Activated naive CD4-positive, alpha-beta T cell treated with anti-CD3 and anti-CD28 coated beads, Interleukin-2, amount 10 ng/mL, durations not matched to agents 7 days and 5 days (primary cell): ENCODE results near the gene SNX14.
"Not testable (repeated sequence)": the region's sequence is repeated elsewhere in the genome, so short reads cannot be mapped to it uniquely, and the experiment has no call there.

Source experiments
- CTCF ChIA-PET: fragments of 350-600 bp; sonication (Branson Sonifier 250); formaldehyde crosslinking; loops from one replicate; lab custom pipeline; 2021; ENCODE audit warnings: antibody characterized with exemption; lab: Charles Lee
- DNase-seq: peaks from one replicate; pipeline ENCODE4 v3.0.0-alpha.2; 2020
- H3K27ac Mint-ChIP-seq: one replicate; pipeline ENCODE4 v1.8.0; 2021; ENCODE audit warnings: mild to moderate bottlenecking, moderate library complexity, mixed read lengths
- H3K27me3 Mint-ChIP-seq: one replicate; pipeline ENCODE4 v1.8.0; 2021; ENCODE audit warnings: mild to moderate bottlenecking, mixed read lengths
- H3K36me3 Mint-ChIP-seq: one replicate; pipeline ENCODE4 v1.8.0; 2021; ENCODE audit warnings: mixed read lengths
- H3K4me1 Mint-ChIP-seq: one replicate; pipeline ENCODE4 v1.8.0; 2021; ENCODE audit warnings: mixed read lengths
- H3K4me3 Mint-ChIP-seq: one replicate; pipeline ENCODE4 v1.8.0; 2021; ENCODE audit warnings: mild to moderate bottlenecking, moderate library complexity, mixed read lengths
- H3K9me3 Mint-ChIP-seq: one replicate; pipeline ENCODE4 v1.8.0; 2021; ENCODE audit warnings: mixed read lengths

The SNX14 gene

GRCh38 chr6:85610182-85610895 is 16.7 kb upstream of the SNX14 start:
- DNase-seq, result no peak
- Mint-ChIP-seq H3K36me3 (peaks cover 46% of the 10 kb centered on the region), H3K27me3 (no peaks in the 10 kb centered on the region), H3K27ac (no peak overlapping the region), H3K4me1 (peaks cover 6% of the 10 kb centered on the region), H3K9me3 (no peaks in the 10 kb centered on the region), H3K4me3 (no peak overlapping the region)
- CTCF ChIA-PET, result interaction anchor here (1.1 kb wide), 1 partner anchor 15 kb away, joined by 3 read pairs; no protein-coding TSS in a partner anchor

- Mint-ChIP-seq H3K36me3 (peaks cover 11% of the 10 kb centered on the region), H3K4me1 (no peaks in the 10 kb centered on the region), H3K4me3 (no peak overlapping the region), H3K27ac (no peak overlapping the region), H3K9me3 (no peaks in the 10 kb centered on the region), H3K27me3 (no peaks in the 10 kb centered on the region)
- CTCF ChIA-PET, result interaction anchor here (1.1 kb wide), 1 partner anchor 9 kb away, joined by 3 read pairs; no protein-coding TSS in a partner anchor
- no peak for DNase-seq
Observed at GRCh38 chr6:85602100-85602499, 8.4 kb upstream of the SNX14 start.

GRCh38 chr6:85600713-85601313 is 7.2 kb upstream of the SNX14 start:
- Mint-ChIP-seq H3K9me3 (no peaks in the 10 kb centered on the region), H3K4me3 (no peak overlapping the region), H3K4me1 (no peaks in the 10 kb centered on the region), H3K27ac (no peak overlapping the region), H3K27me3 (no peaks in the 10 kb centered on the region), H3K36me3 (peaks cover 10% of the 10 kb centered on the region)
- DNase-seq, result no peak
- CTCF ChIA-PET, result interaction anchor here (1.1 kb wide), 1 partner anchor 11 kb away, joined by 3 read pairs; no protein-coding TSS in a partner anchor

- peak overlapping the region; percentile 94 for H3K4me3 Mint-ChIP-seq
- DNase-seq, result no peak
- CTCF ChIA-PET, result interaction anchor here (1.8 kb wide), 1 partner anchor 84 kb away, joined by 4 read pairs; no protein-coding TSS in a partner anchor
- peaks cover 19% of the 10 kb centered on the region for H3K36me3 Mint-ChIP-seq
- peaks cover 13% of the 10 kb centered on the region for H3K27me3 Mint-ChIP-seq
- H3K9me3 Mint-ChIP-seq, result no peaks in the 10 kb centered on the region
- H3K27ac Mint-ChIP-seq, result peak overlapping the region; percentile 90
- peaks cover 30% of the 10 kb centered on the region for H3K4me1 Mint-ChIP-seq
Observed at GRCh38 chr6:85594197-85594930, 706 bp upstream of the SNX14 start.

- no peak for DNase-seq
- Mint-ChIP-seq H3K27ac (peak overlapping the region; percentile 64), H3K4me1 (peaks cover 30% of the 10 kb centered on the region), H3K36me3 (peaks cover 22% of the 10 kb centered on the region), H3K9me3 (no peaks in the 10 kb centered on the region), H3K27me3 (peaks cover 13% of the 10 kb centered on the region), H3K4me3 (peak overlapping the region; percentile 94)
- CTCF ChIA-PET, result interaction anchor here (0.8 to 1.2 kb wide), 3 partner anchors 23 to 135 kb away, joined by 3 read pairs; no protein-coding TSS in a partner anchor
Observed at GRCh38 chr6:85592033-85592432, 1.6 kb downstream of the SNX14 start.

GRCh38 chr6:85591207-85591606 is 2.5 kb downstream of the SNX14 start:
- no peak overlapping the region for H3K27ac Mint-ChIP-seq

GRCh38 chr6:85585741-85586140 is 7.9 kb downstream of the SNX14 start:
- H3K4me3 Mint-ChIP-seq, result no peak overlapping the region
- CTCF ChIA-PET, result no interaction called here
- H3K27ac Mint-ChIP-seq, result no peak overlapping the region
- peaks cover 54% of the 10 kb centered on the region for H3K36me3 Mint-ChIP-seq
- DNase-seq, result no peak
- peaks cover 37% of the 10 kb centered on the region for H3K9me3 Mint-ChIP-seq
- H3K27me3 Mint-ChIP-seq, result no peaks in the 10 kb centered on the region
- no peaks in the 10 kb centered on the region for H3K4me1 Mint-ChIP-seq

More at GRCh38 chr6:85591207-85591606, 2.5 kb downstream of the SNX14 start:
- CTCF ChIA-PET, result interaction anchor here (1.1 kb wide), 1 partner anchor 108 kb away, joined by 3 read pairs; no protein-coding TSS in a partner anchor
- peaks cover 30% of the 10 kb centered on the region for H3K4me1 Mint-ChIP-seq
- H3K4me3 Mint-ChIP-seq, result peak overlapping the region; percentile 12
- H3K9me3 Mint-ChIP-seq, result no peaks in the 10 kb centered on the region
- H3K36me3 Mint-ChIP-seq, result peaks cover 24% of the 10 kb centered on the region
- H3K27me3 Mint-ChIP-seq, result peaks cover 13% of the 10 kb centered on the region
- DNase-seq, result no peak

- H3K27ac Mint-ChIP-seq, H3K27me3 Mint-ChIP-seq, DNase-seq, CTCF ChIA-PET, H3K4me3 Mint-ChIP-seq, H3K4me1 Mint-ChIP-seq: not testable (repeated sequence)
- Mint-ChIP-seq H3K36me3 (peaks cover 49% of the 10 kb centered on the region), H3K9me3 (peaks cover 37% of the 10 kb centered on the region)
Observed at GRCh38 chr6:85582832-85583231, 10.8 kb downstream of the SNX14 start.

GRCh38 chr6:85581572-85581971 is 12.1 kb downstream of the SNX14 start:
- DNase-seq, result no peak
- CTCF ChIA-PET, result no interaction called here
- Mint-ChIP-seq H3K4me3 (no peak overlapping the region), H3K36me3 (peaks cover 47% of the 10 kb centered on the region), H3K27ac (no peak overlapping the region), H3K9me3 (peaks cover 37% of the 10 kb centered on the region), H3K4me1 (no peaks in the 10 kb centered on the region), H3K27me3 (no peaks in the 10 kb centered on the region)

GRCh38 chr6:85580878-85581267 is 12.8 kb downstream of the SNX14 start:
- H3K27me3 Mint-ChIP-seq, result no peaks in the 10 kb centered on the region
- no peaks in the 10 kb centered on the region for H3K4me1 Mint-ChIP-seq
- peaks cover 46% of the 10 kb centered on the region for H3K36me3 Mint-ChIP-seq
- H3K27ac Mint-ChIP-seq, result no peak overlapping the region
- no peak for DNase-seq
- CTCF ChIA-PET, result no interaction called here
- H3K9me3 Mint-ChIP-seq, result peaks cover 37% of the 10 kb centered on the region
- no peak overlapping the region for H3K4me3 Mint-ChIP-seq

- CTCF ChIA-PET, result no interaction called here
- DNase-seq, result no peak
Observed at GRCh38 chr6:85580118-85580877, 13.4 kb downstream of the SNX14 start.

GRCh38 chr6:85579581-85579980 is 14.1 kb downstream of the SNX14 start:
- Mint-ChIP-seq H3K9me3 (peaks cover 30% of the 10 kb centered on the region), H3K4me1 (no peaks in the 10 kb centered on the region), H3K27ac (no peak overlapping the region), H3K27me3 (no peaks in the 10 kb centered on the region), H3K36me3 (peaks cover 36% of the 10 kb centered on the region), H3K4me3 (no peak overlapping the region)
- no peak for DNase-seq
- CTCF ChIA-PET, result no interaction called here

More at GRCh38 chr6:85580118-85580877, 13.4 kb downstream of the SNX14 start:
- Mint-ChIP-seq H3K4me3 (no peak overlapping the region), H3K36me3 (peaks cover 44% of the 10 kb centered on the region), H3K4me1 (no peaks in the 10 kb centered on the region), H3K27ac (no peak overlapping the region), H3K27me3 (no peaks in the 10 kb centered on the region), H3K9me3 (peaks cover 37% of the 10 kb centered on the region)

- CTCF ChIA-PET, result no interaction called here
- no peak for DNase-seq
- Mint-ChIP-seq H3K9me3 (peaks cover 3% of the 10 kb centered on the region), H3K27ac (no peak overlapping the region), H3K36me3 (peaks cover 22% of the 10 kb centered on the region), H3K4me3 (no peak overlapping the region), H3K4me1 (no peaks in the 10 kb centered on the region), H3K27me3 (no peaks in the 10 kb centered on the region)
Observed at GRCh38 chr6:85576476-85576875, 17.2 kb downstream of the SNX14 start.
